Subcutaneous adipose tissue (tissue), 4 donors: ENCODE measurements around the gene PRKCB. TPM values are rescaled to one million over a fixed set of nuclear protein-coding genes. Genes with fewer than 3 reads are reported as not detected.

Experiments used
- CTCF ChIP-seq: fragments of 450-650 bp; IDR thresholded peaks from one replicate; pipeline ENCODE4 v1.5.1; 2016; ENCODE audit warnings: low read depth, mild to moderate bottlenecking, control low read depth, antibody characterized with exemption, moderate library complexity
- total RNA-seq, 4 donors: library from RNA; depleted of rRNA; stranded (reverse); fragments of >200 nt; gene quantifications; one replicate each; pipeline ENCODE4 v1.1.0, GENCODE V29; 2016

The PRKCB gene
- total RNA-seq, 4 donors from 2014 or later = 3.4 to 16.5 (median 5.7) TPM

DNA sequence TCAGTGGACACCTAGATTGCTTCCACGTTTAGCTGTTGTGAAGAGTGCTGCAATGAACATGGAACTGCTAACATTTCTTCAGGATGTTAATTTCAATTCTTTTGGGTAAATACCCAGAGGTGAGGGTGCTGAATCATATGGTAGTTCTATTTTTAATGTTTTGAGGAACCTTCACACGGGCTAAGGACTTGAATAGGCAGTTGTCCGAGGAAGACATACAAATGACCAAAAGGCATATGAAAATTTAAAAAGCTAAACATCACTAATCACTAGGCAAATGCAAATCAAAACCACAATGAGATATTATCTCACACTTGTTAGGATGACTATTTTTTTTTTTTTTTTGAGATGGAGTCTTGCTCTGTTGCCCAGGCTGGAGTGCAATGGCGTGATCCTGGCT, 173.3 kb downstream of the PRKCB start:
- TF ChIP-seq CTCF = no peak

DNA sequence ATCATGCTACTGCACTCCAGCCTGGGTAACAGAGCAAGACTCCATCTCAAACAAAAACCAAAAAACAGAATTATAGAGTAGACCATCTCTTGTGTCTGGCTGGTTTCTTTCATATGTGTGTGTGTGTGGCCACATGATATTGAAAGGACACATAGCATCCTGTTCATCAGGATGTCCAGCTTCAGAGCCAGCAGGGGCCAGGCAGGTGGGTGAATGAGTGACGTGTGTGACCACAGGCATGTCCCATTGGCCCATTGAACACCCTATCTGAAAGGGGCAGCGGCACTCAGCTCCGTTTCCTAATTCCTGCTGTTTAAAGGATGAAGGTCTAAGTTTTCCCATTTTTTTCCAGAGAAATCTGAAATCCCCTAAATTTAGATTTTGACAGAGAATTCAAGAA, 174.2 kb downstream of the PRKCB start:
- no peak for TF ChIP-seq CTCF

- TF ChIP-seq CTCF = no peak
Observed at GRCh38 chr16:24010440-24011089, 174.8 kb downstream of the PRKCB start.

DNA sequence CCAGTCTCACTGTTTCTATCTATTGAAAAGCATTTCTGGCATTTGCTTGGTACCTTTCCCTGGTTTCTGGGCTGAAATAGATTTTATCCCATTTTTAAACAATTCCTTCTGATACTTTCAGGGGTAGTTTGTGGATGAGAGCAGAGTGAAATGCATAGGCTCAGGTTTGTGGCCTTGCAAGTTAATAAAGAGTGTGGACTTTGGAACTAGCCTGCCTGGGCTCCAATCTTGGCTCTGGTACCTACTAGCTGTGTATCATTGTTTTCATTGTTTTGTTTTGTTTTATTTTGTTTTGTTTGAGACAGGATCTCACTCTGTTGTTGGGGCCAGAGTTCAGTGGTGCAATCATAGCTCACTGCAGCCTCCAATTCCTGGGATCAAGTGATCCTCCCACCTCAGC, 175.5 kb downstream of the PRKCB start:
- TF ChIP-seq CTCF = no peak

DNA sequence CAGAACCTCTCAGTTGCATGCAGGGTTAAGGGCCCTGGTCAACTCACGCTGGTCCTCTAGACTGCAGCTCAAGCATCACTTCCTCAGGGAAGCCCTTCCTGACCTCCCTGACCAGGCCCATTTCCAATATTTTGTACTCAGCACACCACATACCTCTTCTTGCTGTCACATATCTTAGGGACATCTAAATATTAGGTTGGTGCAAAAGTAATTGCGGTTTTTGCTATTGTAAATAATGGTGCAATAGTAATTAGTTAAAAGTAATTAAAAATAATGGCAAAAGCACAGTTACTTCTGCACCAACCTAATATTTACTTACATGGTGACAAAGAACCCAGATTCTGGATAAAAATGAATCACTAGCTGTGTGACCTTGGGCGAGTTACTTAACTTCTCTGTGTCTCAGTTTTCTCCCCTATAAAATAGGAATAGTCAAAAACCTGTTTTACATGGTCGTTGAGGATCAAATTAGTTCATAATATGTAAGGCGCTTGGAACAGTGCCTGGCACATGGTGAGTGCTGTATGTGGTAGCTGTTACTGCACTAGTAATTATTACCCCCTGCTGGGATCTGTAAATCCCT, 177.4 kb downstream of the PRKCB start:
- TF ChIP-seq CTCF = no peak

DNA sequence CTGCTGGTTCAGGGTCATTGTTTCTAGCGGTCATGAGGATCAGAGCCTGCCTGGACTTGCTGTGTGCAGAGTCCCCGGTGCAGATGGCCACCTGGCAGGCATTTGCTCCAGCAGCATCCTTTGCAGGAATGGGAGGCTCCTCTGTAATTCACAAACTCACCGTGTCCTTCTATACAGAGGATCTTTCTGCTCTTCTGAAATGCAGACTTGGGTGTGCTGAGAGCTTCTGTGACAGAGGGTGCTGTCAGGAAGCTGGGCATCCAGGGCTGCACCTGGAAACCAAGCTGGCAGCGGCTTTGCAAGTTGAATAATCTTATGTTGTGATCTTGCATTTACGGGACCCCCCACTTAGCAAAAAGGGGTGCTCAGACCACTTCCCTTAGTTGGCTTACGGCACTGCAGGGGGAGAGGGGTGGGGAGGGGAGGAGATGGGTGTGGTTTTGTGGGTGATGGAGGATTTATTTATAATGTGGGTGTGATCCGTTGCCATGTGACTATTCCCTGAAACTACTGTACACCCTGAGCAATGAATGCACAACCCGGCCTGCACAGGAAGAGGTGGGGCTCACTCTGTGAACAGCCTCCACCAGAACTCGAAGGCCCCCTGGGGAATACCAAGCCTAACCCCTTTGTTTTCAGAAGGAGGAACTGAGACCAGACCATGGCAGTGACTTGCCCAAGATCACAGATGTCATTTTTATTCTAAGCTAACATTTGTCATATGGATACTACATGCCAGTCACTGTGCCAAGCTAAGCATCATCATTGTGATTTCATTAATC, 178.3 kb downstream of the PRKCB start:
- TF ChIP-seq CTCF = no peak

DNA sequence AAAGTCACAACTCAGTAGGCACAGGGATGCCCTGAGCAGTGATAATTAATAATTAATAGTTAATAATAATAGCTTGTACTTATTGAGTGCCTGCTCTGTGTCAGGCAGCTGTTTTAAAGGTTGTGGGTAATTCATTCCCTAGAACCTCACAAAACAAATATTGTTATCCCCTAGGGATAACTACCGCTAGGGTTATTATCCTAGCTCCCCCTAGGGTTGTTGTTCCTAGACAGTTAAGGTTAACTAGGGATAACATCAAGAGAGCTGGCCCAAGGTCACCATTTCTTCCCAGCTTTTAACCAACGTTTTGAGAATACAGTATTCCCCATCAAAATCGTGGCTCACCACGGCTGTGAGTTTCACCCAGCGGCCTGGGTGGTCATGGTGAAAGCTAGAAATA, 180.1 kb downstream of the PRKCB start:
- TF ChIP-seq CTCF = no peak
